NCI-H146 treated with DMSO at 0.1 percent for 48 hours (cell line): ENCODE measurements around the gene LRFN2.

Source experiments
- DNase-seq: peaks from one replicate; lab custom pipeline; 2025; ENCODE audit not compliant: unreplicated experiment; lab: John Stamatoyannopoulos, UW

The LRFN2 gene

GRCh38 chr6:40586369-40587201 lies 579 bp downstream of the LRFN2 start:
- no peak for DNase-seq

- peak; percentile 39 for DNase-seq
These were observed 1.4 kb downstream of the LRFN2 start for GRCh38 chr6:40585651-40586269.

GRCh38 chr6:40585223-40585622 lies 1.9 kb downstream of the LRFN2 start:
- no peak for DNase-seq

- DNase-seq: no peak
These were observed 2.4 kb downstream of the LRFN2 start for GRCh38 chr6:40584741-40585140.

GRCh38 chr6:40583709-40584108 lies 3.5 kb downstream of the LRFN2 start:
- DNase-seq: no peak

- no peak for DNase-seq
These were observed 4.3 kb downstream of the LRFN2 start for GRCh38 chr6:40582892-40583291.

GRCh38 chr6:40579101-40579500 lies 8.1 kb downstream of the LRFN2 start:
- no peak for DNase-seq

GRCh38 chr6:40577672-40578071 lies 9.5 kb downstream of the LRFN2 start:
- no peak for DNase-seq

GRCh38 chr6:40573221-40573620 lies 13.9 kb downstream of the LRFN2 start:
- no peak for DNase-seq

- DNase-seq: no peak
These were observed 17.8 kb downstream of the LRFN2 start for GRCh38 chr6:40569162-40569910.

GRCh38 chr6:40568062-40568708 lies 19.0 kb downstream of the LRFN2 start:
- DNase-seq: no peak

- no peak for DNase-seq
These were observed 24.1 kb downstream of the LRFN2 start for GRCh38 chr6:40563111-40563510.

- DNase-seq: no peak
These were observed 28.1 kb downstream of the LRFN2 start for GRCh38 chr6:40559056-40559455.

- DNase-seq: no peak
These were observed 29.1 kb downstream of the LRFN2 start for GRCh38 chr6:40558102-40558501.

GRCh38 chr6:40556881-40557280 lies 30.3 kb downstream of the LRFN2 start:
- no peak for DNase-seq

GRCh38 chr6:40556023-40556422 lies 31.1 kb downstream of the LRFN2 start:
- DNase-seq: no peak

GRCh38 chr6:40555092-40555491 lies 32.1 kb downstream of the LRFN2 start:
- DNase-seq: no peak

- DNase-seq: no peak
These were observed 34.2 kb downstream of the LRFN2 start for GRCh38 chr6:40552941-40553340.

- no peak for DNase-seq
These were observed 35.1 kb downstream of the LRFN2 start for GRCh38 chr6:40551966-40552505.

- DNase-seq: peak; percentile 48
These were observed 36.7 kb downstream of the LRFN2 start for GRCh38 chr6:40550202-40551101.
